Activated T-cell treated with anti-CD3 and anti-CD28 coated beads, Interleukin-2, amount 50 U/mL, for 72 hours (primary cell): ENCODE data around the gene ADAM19. TPM values are rescaled to one million over a fixed set of nuclear protein-coding genes. Genes with fewer than 3 reads are reported as not detected.
A peak's percentile ranks its signal among the peaks of the same experiment; 100 is the strongest.

Source experiments
- ATAC-seq, 2 donors: fragments of 150-1000 bp; cut with Tn5 transposase; replicated peaks in 1 of 2; 2 replicates each; pipeline ENCODE4 v1.10.0; 2021; ENCODE audit warnings: moderate library complexity in 2 of 2, mild to moderate bottlenecking in 1 of 2
- DNase-seq, 2 donors: peaks; one replicate each; pipeline ENCODE4 v3.0.0; 2021 to 2022; ENCODE audit warnings: mixed read lengths in 1 of 2
- H3K27ac Mint-ChIP-seq: one replicate; pipeline ENCODE4 v1.8.0; 2022; ENCODE audit warnings: mild to moderate bottlenecking, moderate library complexity, mixed read lengths
- H3K27me3 Mint-ChIP-seq: one replicate; pipeline ENCODE4 v1.8.0; 2022; ENCODE audit warnings: low read depth, mixed read lengths
- H3K36me3 Mint-ChIP-seq, 2 donors: one replicate each; pipeline ENCODE4 v1.8.0; 2022; ENCODE audit warnings: mixed read lengths in 2 of 2, mild to moderate bottlenecking in 1 of 2; ENCODE audit not compliant: insufficient read depth in 2 of 2
- H3K4me1 Mint-ChIP-seq: one replicate; pipeline ENCODE4 v1.8.0; 2022; ENCODE audit warnings: low read depth, mixed read lengths
- H3K4me3 Mint-ChIP-seq, 2 donors: one replicate each; pipeline ENCODE4 v1.8.0; 2022; ENCODE audit warnings: mild to moderate bottlenecking in 2 of 2, mixed read lengths in 2 of 2, moderate library complexity in 2 of 2
- H3K9me3 Mint-ChIP-seq, 2 donors: one replicate each; pipeline ENCODE4 v1.8.0; 2022; ENCODE audit warnings: mixed read lengths in 2 of 2
- total RNA-seq, 2 donors: library from RNA; stranded (reverse); gene quantifications; one replicate each; pipeline ENCODE4 v1.2.3, GENCODE V29; 2022

Gene ADAM19
- total RNA-seq, 2 donors from 2014 or later: 50.2 to 127 TPM

- no peak for DNase-seq
- ATAC-seq: no peak
- Mint-ChIP-seq H3K4me1 (peaks cover 53% of the 10 kb centered on the region), H3K36me3 (peaks cover 22 to 23% of the 10 kb centered on the region in 2 donors), H3K27ac (no peak overlapping the region), H3K9me3 (no peaks in the 10 kb centered on the region), H3K27me3 (no peaks in the 10 kb centered on the region), H3K4me3 (peak overlapping the region in 1 of 2 donors; percentile 3)
These were observed 8.6 kb downstream of the ADAM19 start for GRCh38 chr5:157566902-157567489.

GRCh38 chr5:157563929-157564716, 11.5 kb downstream of the ADAM19 start:
- Mint-ChIP-seq H3K4me3 (no peak overlapping the region), H3K27me3 (no peaks in the 10 kb centered on the region), H3K4me1 (peaks cover 24% of the 10 kb centered on the region), H3K36me3 (peaks cover 11 to 15% of the 10 kb centered on the region in 2 donors), H3K9me3 (no peaks in the 10 kb centered on the region), H3K27ac (peak overlapping the region; percentile 11)
- ATAC-seq (peak in 1 of 2 donors; percentile 26), DNase-seq (no peak)

GRCh38 chr5:157563373-157563928, 12.1 kb downstream of the ADAM19 start:
- H3K27ac Mint-ChIP-seq: no peak overlapping the region

GRCh38 chr5:157562111-157562581, 13.4 kb downstream of the ADAM19 start:
- no peaks in the 10 kb centered on the region for H3K9me3 Mint-ChIP-seq
- no peak for DNase-seq
- no peaks in the 10 kb centered on the region for H3K27me3 Mint-ChIP-seq
- ATAC-seq: no peak
- peaks cover 9 to 13% of the 10 kb centered on the region in 2 donors for H3K36me3 Mint-ChIP-seq
- H3K4me3 Mint-ChIP-seq: no peak overlapping the region
- peaks cover 15% of the 10 kb centered on the region for H3K4me1 Mint-ChIP-seq
- no peak overlapping the region for H3K27ac Mint-ChIP-seq

More at GRCh38 chr5:157563373-157563928, 12.1 kb downstream of the ADAM19 start:
- no peak for DNase-seq
- no peak overlapping the region for H3K4me3 Mint-ChIP-seq
- no peaks in the 10 kb centered on the region for H3K27me3 Mint-ChIP-seq
- peak in 1 of 2 donors; percentile 45 for ATAC-seq
- no peaks in the 10 kb centered on the region for H3K9me3 Mint-ChIP-seq
- H3K36me3 Mint-ChIP-seq: peaks cover 11 to 13% of the 10 kb centered on the region in 2 donors
- peaks cover 24% of the 10 kb centered on the region for H3K4me1 Mint-ChIP-seq

- ATAC-seq (no peak), DNase-seq (no peak)
- no peaks in the 10 kb centered on the region for H3K27me3 Mint-ChIP-seq
- H3K4me3 Mint-ChIP-seq: no peak overlapping the region
- no peak overlapping the region for H3K27ac Mint-ChIP-seq
- H3K9me3 Mint-ChIP-seq: no peaks in the 10 kb centered on the region
- H3K36me3 Mint-ChIP-seq: peaks cover 5 to 13% of the 10 kb centered on the region in 2 donors
- H3K4me1 Mint-ChIP-seq: peaks cover 19% of the 10 kb centered on the region
These were observed 14.5 kb downstream of the ADAM19 start for GRCh38 chr5:157561110-157561509.

GRCh38 chr5:157559301-157559700, 16.3 kb downstream of the ADAM19 start:
- peaks cover 27% of the 10 kb centered on the region for H3K4me1 Mint-ChIP-seq
- no peak overlapping the region for H3K4me3 Mint-ChIP-seq
- no peaks in the 10 kb centered on the region for H3K9me3 Mint-ChIP-seq
- H3K27me3 Mint-ChIP-seq: no peaks in the 10 kb centered on the region
- peaks cover 5 to 12% of the 10 kb centered on the region in 2 donors for H3K36me3 Mint-ChIP-seq
- DNase-seq (no peak), ATAC-seq (no peak)
- no peak overlapping the region for H3K27ac Mint-ChIP-seq

GRCh38 chr5:157558681-157559080, 16.9 kb downstream of the ADAM19 start:
- DNase-seq (no peak), ATAC-seq (no peak)
- Mint-ChIP-seq H3K4me3 (no peak overlapping the region), H3K27me3 (no peaks in the 10 kb centered on the region), H3K9me3 (no peaks in the 10 kb centered on the region), H3K27ac (no peak overlapping the region), H3K36me3 (peaks cover 5 to 11% of the 10 kb centered on the region in 2 donors), H3K4me1 (peaks cover 23% of the 10 kb centered on the region)

- H3K4me1 Mint-ChIP-seq: peaks cover 19% of the 10 kb centered on the region
- no peak overlapping the region for H3K27ac Mint-ChIP-seq
- DNase-seq (no peak), ATAC-seq (no peak)
- H3K27me3 Mint-ChIP-seq: no peaks in the 10 kb centered on the region
- H3K36me3 Mint-ChIP-seq: peaks cover 5 to 11% of the 10 kb centered on the region in 2 donors
- no peaks in the 10 kb centered on the region for H3K9me3 Mint-ChIP-seq
- no peak overlapping the region for H3K4me3 Mint-ChIP-seq
These were observed 17.5 kb downstream of the ADAM19 start for GRCh38 chr5:157558041-157558595.

- DNase-seq (no peak), ATAC-seq (no peak)
- peaks cover 16% of the 10 kb centered on the region for H3K4me1 Mint-ChIP-seq
- H3K4me3 Mint-ChIP-seq: no peak overlapping the region
- no peak overlapping the region for H3K27ac Mint-ChIP-seq
- no peaks in the 10 kb centered on the region for H3K9me3 Mint-ChIP-seq
- no peaks in the 10 kb centered on the region for H3K27me3 Mint-ChIP-seq
- H3K36me3 Mint-ChIP-seq: peaks cover 5 to 8% of the 10 kb centered on the region in 2 donors
These were observed 18.8 kb downstream of the ADAM19 start for GRCh38 chr5:157556615-157557418.

- Mint-ChIP-seq H3K27me3 (no peaks in the 10 kb centered on the region), H3K27ac (no peak overlapping the region), H3K4me3 (peak overlapping the region in 1 of 2 donors; percentile 17), H3K9me3 (no peaks in the 10 kb centered on the region), H3K36me3 (peaks cover 10 to 12% of the 10 kb centered on the region in 2 donors), H3K4me1 (peaks cover 26% of the 10 kb centered on the region)
- no peak for DNase-seq
- ATAC-seq: no peak
These were observed 20.4 kb downstream of the ADAM19 start for GRCh38 chr5:157555037-157555640.

- H3K36me3 Mint-ChIP-seq: peaks cover 12% of the 10 kb centered on the region in 2 donors
- H3K4me3 Mint-ChIP-seq: peak overlapping the region in 1 of 2 donors; percentile 33
- H3K9me3 Mint-ChIP-seq: no peaks in the 10 kb centered on the region
- H3K4me1 Mint-ChIP-seq: peaks cover 30% of the 10 kb centered on the region
- no peak overlapping the region for H3K27ac Mint-ChIP-seq
- ATAC-seq (no peak), DNase-seq (no peak)
- H3K27me3 Mint-ChIP-seq: no peaks in the 10 kb centered on the region
These were observed 21.2 kb downstream of the ADAM19 start for GRCh38 chr5:157554179-157555036.
